HG03521 (cell line): ENCODE measurements around the gene SANBR.
A peak's percentile ranks its signal among the peaks of the same experiment; 100 is the strongest.
"Not testable (repeated sequence)": the region's sequence is repeated elsewhere in the genome, so short reads cannot be mapped to it uniquely, and the experiment has no call there.

ENCODE experiments used
- ATAC-seq: cut with Tn5 transposase; IDR thresholded peaks from one replicate; pipeline ENCODE4 v1.9.1; 2021; ENCODE audit warnings: mild to moderate bottlenecking, moderate library complexity; ENCODE audit not compliant: unreplicated experiment

SANBR gene

DNA sequence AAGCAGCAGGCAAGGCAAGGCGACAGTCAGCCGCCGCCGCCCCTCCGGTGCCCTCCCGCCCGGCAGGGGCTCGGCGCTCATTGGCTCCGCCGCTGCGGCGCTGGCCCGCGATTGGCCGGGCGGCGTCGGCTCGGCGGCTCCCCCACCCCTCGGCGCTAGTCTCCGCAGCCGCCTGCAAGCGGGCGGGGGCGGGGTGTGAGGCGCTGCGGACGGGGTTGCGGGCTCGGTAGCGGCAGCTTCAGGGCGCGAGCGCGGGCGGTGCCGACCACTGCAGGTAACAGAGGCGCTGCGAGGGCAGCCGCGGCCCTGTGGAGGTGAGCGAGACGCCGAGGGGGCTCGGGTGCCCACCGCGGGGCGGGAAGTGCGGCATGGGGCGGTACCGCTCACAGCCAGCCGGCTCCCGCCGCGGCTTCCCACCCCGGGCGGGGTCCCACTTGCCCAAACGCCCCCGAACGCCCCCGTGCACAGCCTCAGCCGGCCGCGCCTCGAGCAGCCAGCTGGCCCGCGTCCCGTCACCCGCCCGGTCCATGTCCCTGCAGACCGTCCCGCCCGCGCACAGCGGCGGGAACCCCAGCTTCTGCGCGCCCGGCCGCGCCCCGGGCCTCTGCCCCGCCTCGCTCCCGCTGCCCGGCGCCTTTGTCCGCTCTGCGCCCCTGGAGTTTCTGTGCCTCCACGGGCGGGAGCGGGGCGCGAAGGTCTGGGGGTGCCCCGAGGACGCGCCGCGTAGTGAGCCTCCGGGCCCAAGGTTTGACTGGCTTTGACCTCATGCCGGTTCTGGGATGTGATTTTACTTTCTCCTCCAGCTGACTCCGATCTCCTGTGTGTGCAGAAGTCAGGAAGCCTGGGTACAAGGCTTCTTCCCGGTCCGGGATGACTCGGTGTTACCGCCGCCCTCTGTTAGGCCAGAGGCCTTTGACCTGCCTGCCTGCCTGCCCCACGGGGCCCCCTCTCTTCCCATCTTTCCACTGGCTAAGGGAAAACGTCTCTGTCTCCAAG, at the start of gene SANBR:
SANBR (plus strand) TSS at position 158 of the 996 bp plus-strand sequence. CDS start 4,480 bp downstream, outside the sequence.
- peak; percentile 97 for ATAC-seq

DNA sequence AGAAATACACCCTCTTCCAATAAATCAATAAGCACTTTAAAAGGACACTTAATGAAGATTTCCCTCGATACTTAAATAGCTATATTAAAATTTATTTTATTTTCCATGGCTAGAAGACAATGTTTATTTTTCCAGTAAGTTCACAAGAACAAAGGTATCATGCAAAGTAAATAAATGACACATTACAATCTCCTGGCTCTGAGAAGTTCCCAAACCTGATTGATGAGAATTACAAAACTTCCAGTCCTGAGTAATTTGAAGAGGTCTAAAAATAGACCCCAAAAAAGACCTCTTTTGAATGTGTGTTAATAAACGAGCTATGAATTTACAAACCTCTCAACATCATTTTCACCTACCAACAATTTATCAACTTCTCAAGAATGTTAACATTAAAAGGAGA, 49.7 kb upstream of the SANBR start:
- ATAC-seq, result no peak

DNA sequence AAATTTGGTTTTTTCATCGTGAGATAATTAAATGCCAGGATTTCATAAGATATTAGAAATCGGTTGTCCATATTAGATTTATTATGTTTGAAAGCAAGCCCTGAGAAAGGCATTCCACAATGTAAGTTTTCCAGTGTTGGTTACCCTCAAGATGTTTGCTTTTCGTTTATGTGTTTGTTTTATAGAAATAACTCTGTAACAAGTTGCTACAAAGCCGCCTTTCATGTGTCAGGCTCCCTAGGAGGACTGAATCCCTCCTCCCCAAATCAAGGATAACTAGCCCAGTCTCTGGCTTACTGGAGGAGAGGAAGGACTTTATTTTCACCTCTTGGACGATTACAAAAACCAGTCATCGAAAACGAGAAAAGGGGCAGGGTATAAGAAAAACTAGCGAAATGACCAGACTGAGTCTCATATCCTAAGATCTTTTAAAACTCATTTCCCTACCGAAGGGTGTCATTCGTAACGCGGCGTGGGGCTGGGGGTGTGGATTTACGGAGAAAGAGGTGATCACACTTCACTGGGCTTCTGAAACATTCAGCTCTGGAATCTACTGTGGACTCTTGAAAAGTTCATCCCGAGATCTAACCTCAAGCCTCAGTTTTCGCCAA, 49.2 kb upstream of the SANBR start:
- no peak for ATAC-seq

DNA sequence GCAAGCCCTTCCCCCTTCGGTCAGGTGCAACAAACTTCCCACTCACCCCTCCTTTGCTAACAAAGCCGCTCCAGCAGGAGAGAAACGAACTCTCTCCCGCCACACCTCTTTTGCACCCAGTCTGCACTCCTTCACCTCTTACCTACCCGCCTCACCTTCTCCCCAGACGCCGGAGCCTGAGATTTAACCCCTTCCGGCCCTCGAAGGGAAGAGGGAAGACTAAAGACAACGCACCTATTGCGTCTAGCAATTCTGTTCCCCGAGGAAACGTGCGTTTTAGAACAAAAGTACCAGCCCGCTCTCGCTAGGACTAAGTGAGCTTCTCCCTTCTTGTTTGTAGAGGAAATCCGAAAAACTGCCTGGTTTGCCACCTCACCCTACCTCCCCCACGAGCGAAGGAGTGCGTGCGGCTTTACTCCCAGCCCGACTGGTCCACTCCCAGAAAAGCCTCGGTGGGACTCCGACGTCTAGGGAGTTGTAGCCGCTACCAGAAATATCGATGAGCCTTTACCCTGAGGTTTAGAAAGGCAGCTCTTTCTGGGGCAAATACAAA, 48.6 kb upstream of the SANBR start:
- ATAC-seq, result peak; percentile 51

DNA sequence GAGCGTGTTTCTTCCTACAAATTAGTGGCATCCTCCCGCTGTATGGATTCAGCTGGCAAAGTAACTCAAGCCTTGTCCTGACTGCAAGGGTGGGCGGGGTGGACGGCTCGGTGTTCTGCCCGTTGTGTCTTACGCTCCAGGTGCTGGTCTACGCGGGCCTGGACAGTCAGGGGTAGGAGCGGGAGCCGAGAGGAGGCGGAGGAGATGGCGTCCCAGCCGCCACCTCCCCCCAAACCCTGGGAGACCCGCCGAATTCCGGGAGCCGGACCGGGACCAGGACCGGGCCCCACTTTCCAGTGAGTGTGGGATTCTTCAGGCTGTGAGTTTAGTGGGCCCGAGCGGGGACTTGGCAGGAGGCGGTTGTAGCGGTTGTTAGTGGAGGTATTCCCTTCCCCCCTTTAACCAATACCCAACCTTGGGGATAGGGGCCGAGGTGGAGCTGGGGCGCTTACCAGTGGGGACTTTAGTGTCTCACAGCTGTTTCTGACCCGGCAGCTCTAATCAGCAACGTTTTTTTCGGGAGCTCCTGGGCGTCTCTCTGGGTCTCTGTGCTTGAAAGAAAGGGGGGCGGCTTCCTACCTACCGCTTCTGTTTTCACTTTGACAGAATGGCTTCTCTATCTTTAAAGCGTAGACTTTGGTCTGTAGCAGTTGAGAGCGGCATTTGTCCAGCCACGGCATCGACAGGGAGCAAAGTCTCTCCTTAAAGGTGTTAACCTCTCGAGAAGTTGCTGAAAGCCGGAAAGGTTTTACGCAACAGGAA, 47.9 kb upstream of the SANBR start, which contains the start of the genes PEX13 and PUS10:
PEX13 (plus strand) TSS at position 165 of the 762 bp plus-strand sequence; CDS start at position 205, 40 bp downstream.
PUS10 (minus strand) TSS at position 700 of the 762 bp plus-strand sequence. CDS start 6,365 bp downstream, outside the sequence.
- peak; percentile 75 for ATAC-seq

DNA sequence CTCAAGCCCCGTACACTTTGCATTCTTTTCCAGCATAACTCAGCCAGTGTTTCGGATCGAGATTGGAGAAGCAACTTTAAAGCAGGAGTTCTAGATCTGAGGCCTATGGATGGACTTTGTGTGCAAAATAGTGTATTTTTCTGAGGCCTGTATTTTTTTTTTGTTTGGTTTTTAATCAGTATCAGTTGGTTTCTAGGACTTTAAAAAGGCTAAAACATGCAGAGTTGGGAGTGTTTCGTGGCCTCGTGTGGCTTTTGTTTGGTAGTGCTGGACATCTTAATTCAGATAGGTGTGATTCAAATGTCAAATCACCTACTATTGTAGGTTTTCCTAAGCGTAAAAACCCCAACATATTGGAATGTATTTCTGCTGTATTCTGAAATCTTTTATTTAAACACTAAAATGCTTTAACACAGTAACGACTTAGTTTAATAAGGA, 47.3 kb upstream of the SANBR start:
- ATAC-seq, result no peak

DNA sequence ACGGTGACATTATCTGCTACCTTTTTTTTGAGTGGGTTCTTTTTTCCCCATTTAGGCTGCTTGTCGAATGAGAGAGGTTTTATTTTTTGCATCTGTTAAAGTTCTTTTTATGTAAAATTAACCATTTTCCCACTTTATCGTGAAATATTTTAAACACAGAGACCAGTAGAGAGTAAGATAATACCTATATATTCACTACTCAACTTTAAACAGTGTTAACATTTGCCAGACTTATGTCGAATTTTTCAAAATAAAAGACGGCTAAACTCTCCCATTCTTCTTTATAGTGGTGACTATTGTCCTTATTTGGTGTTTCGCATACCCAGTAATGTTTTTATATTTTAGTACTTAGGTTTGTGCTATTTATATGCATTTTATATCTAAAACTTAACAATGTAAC, 46.9 kb upstream of the SANBR start:
- no peak for ATAC-seq

DNA sequence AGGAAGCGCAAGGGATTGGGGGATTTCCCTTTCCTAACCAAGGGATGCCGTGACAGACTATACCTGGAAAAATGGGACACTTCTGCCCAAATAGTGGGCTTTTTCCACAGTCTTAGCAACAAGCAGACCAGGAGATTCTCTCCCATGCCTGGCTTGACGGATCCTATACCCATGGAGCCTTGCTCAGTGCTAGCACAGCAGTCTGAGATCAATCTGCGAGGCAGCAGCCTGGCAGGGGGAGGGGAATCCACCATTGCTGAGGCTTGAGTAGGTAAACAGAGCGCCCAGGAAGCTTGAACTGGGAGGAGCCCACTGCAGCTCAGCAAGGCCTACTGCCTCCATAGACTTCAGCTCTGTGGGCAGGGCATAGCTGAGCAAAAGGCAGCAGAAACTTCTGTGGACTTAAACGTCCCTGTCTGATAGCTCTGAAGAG, 44.4 kb upstream of the SANBR start:
- no peak for ATAC-seq

DNA sequence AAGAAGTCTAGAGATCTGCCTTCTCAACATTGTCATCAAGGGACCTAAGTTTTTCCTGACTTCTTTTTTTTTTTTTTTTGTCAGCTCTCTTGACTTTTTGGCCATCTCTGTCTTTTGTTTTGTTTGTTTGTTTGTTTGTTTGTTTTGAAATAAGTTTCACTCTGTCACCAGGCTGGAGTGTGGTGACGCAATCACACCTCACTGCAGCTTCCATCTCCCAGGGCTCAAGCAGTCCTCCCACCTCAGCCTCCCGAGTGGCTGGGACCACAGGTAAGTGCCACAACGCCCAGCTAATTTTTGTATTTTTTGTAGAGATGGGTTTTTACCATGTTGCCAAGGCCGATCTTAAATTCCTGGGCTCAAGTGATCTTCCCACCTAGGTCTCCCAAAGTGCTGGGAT, 42.0 kb upstream of the SANBR start:
- ATAC-seq, result no peak

DNA sequence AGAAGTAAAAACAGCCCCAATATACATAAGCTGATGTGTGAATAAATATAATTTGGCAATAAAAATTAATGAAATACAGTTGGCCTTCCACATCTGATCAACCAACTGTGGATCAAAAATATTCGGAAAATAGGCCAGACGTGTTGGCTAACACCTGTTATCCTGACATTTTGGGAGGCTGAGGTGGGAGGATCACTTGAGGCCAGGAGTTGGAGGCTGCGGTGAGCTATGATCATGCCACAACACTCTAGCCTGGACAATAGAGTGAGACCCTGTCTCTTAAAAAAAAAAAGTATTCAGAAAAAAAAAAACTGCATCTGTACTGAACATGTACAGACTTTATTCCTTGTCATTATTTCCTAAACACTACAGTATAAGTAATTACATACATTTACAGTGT, 36.1 kb upstream of the SANBR start:
- ATAC-seq, result no peak

DNA sequence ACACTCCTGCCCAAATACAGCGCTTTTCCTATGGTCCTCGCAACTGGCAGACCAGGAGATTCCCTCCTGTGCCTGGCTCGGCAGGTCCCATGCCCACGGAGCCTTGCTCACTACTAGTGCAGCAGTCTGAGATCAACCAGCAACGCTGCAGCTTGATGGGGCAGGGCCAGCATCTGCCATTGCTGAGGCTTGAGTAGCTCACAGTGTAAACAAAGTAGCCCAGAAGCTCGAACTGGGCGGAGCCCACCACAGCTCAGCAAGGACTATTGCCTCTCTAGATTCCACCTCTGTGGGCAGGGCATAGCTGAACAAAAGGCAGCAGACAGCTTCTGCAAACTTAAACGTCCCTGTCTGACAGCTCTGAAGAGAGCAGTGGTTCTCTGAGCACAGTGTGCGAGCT, 31.1 kb upstream of the SANBR start:
- not testable (repeated sequence) for ATAC-seq

DNA sequence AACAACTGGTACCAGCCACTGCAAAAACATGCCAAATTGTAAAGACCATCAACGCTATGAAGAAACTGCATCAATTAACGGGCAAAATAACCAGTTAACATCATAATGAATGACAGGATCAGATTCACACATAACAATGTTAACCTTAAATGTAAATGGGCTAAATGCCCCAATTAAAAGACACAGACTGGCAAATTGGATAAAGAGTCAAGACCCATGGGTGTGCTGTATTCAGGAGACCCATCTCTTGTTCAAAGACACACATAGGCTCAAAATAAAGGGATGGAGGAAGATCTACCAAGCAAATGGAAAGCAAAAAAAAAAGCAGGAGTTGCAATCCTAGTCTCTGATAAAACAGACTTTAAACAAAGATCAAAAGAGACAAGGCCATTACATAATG, 29.0 kb upstream of the SANBR start:
- not testable (repeated sequence) for ATAC-seq

DNA sequence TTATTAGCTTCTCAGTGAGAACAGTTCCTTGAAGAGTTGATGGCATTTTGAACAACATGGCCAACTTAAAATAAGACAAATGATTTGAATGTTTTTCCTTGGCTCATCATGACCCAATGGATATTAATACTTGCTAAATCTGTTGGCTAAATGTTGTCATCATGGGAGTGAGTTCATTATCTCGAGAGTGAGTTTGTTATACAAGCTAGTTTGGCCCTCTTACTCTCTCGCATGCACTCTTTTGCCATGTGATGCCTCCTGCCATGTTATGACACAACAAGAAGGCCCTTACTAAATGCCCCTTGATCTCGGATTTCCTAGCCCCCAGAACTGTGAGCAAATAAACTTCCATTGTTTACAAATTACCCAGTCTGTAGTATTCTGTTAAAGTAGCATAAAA, 22.9 kb upstream of the SANBR start:
- no peak for ATAC-seq

DNA sequence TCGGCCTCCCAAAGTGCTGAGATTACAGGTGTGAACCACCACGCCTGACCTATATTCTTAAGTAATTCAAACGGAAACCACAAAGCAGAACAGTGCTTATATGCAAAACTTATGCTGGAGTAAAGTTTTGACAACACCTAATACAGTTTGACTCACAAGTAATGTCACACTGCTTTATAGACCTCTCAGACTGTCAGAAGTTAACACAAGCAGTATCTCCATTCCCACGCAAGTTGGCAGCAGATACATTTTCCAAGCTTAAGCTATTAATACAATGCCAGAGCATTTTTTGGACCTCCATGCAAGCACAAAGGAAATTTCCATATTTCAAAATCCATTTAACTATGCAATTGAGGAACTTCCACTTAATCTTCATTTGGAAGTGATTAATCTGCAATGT, 21.0 kb upstream of the SANBR start:
- peak; percentile 50 for ATAC-seq

DNA sequence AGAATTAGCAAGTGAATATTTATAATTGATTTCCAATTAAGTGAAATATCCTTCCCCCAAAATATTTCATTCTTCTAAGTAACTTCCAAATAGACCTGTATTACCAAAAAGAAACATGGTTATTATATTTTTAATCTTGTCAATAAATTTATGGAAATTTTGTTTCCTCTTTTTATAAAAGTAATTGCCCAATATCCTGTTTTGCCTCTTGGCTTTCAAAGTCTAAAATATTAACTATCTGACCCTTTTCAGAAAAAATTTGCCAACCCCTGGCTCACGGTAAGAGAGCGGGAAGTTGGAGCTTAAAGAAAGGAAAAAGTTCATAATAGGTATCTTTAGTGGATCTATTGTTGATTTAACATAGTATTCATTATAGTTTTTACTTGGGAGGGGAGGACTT, 20.4 kb upstream of the SANBR start:
- no peak for ATAC-seq

DNA sequence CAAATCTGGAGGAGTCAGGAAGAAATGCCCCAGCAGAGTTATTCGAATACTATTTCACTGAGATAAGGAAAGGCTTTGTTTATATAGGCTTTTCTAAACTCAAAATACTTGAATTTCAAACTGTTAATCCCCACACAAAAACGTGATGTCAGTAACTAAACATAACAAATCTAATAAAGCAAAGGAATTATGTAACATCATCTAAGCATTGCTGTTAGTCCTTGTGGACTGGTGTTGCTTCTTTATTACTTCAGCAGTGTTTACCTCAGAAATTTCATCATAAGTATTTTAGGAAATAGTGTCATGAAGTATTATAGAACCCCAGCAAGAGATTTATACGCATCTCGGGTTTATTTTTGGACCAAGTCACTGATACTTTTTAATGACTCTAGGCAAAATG, 19.7 kb upstream of the SANBR start:
- ATAC-seq, result no peak

DNA sequence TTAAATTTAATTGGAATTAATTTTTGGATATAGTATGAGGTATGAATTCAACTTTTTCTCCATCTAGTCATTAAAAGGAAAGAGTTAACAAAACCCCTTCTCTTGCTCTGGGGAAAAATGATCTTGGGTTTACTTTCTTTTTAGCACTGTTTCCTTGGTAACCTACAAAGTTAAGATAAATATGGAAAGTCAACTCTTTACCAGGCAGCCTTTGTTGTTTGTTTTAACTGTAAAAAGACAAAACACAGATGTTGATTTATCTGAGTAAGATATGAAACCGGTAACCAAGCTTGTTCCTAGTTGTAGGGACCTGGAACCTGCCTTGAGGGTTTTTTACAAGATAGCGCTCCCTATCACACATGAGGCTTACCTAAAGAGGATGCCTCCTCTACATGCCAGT, 10.1 kb upstream of the SANBR start:
- ATAC-seq, result no peak

DNA sequence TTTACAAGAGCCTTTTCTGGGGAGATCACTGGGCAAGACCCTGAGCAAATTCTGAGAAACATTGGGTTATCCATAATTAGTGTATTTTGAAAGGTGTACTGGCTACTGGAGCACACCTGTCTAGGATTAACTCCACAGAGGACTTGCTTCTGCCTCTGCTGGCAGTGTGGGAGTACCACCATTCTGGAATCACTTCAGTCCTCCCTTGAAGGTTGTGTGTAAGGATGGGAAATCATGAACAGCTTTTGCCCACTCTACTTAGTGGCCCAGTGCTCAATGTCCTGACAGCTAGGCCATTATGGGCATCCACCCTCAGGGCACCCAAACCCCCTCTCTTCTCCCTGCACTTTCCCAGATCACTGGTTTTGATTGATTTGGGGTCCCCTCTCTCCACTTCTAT, 8.1 kb upstream of the SANBR start:
- no peak for ATAC-seq

DNA sequence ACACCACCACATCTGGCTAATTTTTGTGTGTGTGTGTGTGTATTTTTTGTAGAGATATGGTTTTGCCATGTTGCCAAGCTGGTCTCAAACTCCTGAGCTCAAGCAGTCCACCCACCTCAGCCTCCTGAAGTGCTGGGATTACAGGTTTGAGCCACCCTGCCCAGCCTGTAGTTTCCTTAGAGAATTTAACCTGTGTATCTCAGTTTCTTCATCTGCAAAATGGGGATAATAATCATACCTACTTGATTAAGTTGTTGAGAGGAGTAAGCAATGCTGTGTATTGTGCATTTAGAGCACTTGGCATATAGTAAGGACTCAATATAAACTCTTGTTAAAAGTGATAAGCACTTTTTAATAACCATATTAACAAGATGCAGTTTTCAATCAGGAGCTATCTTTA, 6.3 kb upstream of the SANBR start:
- ATAC-seq, result no peak

DNA sequence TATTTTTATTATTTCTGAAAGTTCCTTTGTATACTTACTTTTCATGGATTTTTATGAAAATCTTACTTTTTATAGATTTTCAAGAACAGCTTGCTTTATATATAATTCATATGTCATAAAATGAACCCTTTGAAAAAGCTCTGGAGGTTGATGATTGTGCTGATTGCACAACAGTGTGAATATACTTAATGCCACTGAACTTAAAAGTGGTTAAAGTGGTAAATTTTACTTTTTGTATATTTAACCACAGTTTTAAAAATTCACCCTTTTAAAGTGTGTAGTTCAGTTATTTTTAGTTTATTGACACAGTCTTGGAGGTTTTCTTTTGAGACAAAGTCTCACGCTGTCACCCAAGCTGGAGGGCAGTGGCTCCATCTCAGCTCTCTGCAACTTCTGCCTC, 8.4 kb downstream of the SANBR start:
- no peak for ATAC-seq

DNA sequence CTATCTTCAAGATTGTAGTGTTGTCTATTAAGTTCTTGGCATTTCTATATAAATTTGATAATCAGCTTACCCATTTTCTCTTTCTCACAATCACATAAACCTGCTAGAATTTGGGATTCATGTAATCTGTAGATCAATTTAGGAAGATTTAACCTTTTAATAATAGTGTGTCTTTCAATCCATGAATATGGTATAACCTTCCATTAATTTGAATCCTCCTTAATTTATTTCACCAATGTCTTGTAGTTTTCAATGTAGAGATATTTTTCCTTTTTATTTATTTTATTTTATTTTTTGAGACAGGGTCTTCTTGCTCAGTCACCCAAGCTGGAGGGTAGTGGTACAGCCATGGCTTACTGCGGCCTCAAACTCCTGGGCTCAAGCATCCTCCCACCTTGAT, 20.2 kb downstream of the SANBR start:
- no peak for ATAC-seq
